HG03571 (cell line): ENCODE results near the gene CRTC1.

Experiments
- ATAC-seq: cut with Tn5 transposase; IDR thresholded peaks from one replicate; pipeline ENCODE4 v1.9.1; 2021; ENCODE audit not compliant: unreplicated experiment

CRTC1 gene

GRCh38 chr19:18743784-18744418 lies 60.4 kb downstream of the CRTC1 start:
- ATAC-seq, result no peak

GRCh38 chr19:18745012-18745735 lies 61.7 kb downstream of the CRTC1 start:
- no peak for ATAC-seq

GRCh38 chr19:18745931-18746330 lies 62.5 kb downstream of the CRTC1 start:
- no peak for ATAC-seq

GRCh38 chr19:18746401-18747325 lies 63.2 kb downstream of the CRTC1 start:
- no peak for ATAC-seq

GRCh38 chr19:18749362-18750231 lies 66.1 kb downstream of the CRTC1 start:
- no peak for ATAC-seq

- no peak for ATAC-seq
These were observed 67.0 kb downstream of the CRTC1 start for GRCh38 chr19:18750295-18750970.

- ATAC-seq, result no peak
These were observed 68.1 kb downstream of the CRTC1 start for GRCh38 chr19:18751571-18751970.

GRCh38 chr19:18754501-18754900 lies 71.0 kb downstream of the CRTC1 start:
- no peak for ATAC-seq

GRCh38 chr19:18756896-18757295 lies 73.4 kb downstream of the CRTC1 start:
- no peak for ATAC-seq

GRCh38 chr19:18759304-18759994 lies 76.0 kb downstream of the CRTC1 start:
- ATAC-seq, result no peak

GRCh38 chr19:18759995-18760426 lies 76.5 kb downstream of the CRTC1 start:
- no peak for ATAC-seq

- ATAC-seq, result no peak
These were observed 77.2 kb downstream of the CRTC1 start for GRCh38 chr19:18760440-18761383.

- ATAC-seq, result no peak
These were observed 78.1 kb downstream of the CRTC1 start for GRCh38 chr19:18761531-18762110.

GRCh38 chr19:18762125-18763023 lies 78.9 kb downstream of the CRTC1 start:
- ATAC-seq, result no peak

- no peak for ATAC-seq
These were observed 80.5 kb downstream of the CRTC1 start for GRCh38 chr19:18763674-18764590.

- ATAC-seq, result no peak
These were observed 81.1 kb downstream of the CRTC1 start for GRCh38 chr19:18764591-18765051.
